Activated CD4-positive, CD25-positive, alpha-beta regulatory T cell treated with anti-CD3 and anti-CD28 coated beads, Interleukin-2, amount 50 U/mL, for 16 hours (primary cell): ENCODE measurements around the gene MICALL1.

Experiments used
- DNase-seq: peaks from one replicate; pipeline ENCODE4 v3.0.0-alpha.2; 2020; ENCODE audit warnings: low read depth, low spot score

The MICALL1 gene, protein sequence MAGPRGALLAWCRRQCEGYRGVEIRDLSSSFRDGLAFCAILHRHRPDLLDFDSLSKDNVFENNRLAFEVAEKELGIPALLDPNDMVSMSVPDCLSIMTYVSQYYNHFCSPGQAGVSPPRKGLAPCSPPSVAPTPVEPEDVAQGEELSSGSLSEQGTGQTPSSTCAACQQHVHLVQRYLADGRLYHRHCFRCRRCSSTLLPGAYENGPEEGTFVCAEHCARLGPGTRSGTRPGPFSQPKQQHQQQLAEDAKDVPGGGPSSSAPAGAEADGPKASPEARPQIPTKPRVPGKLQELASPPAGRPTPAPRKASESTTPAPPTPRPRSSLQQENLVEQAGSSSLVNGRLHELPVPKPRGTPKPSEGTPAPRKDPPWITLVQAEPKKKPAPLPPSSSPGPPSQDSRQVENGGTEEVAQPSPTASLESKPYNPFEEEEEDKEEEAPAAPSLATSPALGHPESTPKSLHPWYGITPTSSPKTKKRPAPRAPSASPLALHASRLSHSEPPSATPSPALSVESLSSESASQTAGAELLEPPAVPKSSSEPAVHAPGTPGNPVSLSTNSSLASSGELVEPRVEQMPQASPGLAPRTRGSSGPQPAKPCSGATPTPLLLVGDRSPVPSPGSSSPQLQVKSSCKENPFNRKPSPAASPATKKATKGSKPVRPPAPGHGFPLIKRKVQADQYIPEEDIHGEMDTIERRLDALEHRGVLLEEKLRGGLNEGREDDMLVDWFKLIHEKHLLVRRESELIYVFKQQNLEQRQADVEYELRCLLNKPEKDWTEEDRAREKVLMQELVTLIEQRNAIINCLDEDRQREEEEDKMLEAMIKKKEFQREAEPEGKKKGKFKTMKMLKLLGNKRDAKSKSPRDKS

DNA sequence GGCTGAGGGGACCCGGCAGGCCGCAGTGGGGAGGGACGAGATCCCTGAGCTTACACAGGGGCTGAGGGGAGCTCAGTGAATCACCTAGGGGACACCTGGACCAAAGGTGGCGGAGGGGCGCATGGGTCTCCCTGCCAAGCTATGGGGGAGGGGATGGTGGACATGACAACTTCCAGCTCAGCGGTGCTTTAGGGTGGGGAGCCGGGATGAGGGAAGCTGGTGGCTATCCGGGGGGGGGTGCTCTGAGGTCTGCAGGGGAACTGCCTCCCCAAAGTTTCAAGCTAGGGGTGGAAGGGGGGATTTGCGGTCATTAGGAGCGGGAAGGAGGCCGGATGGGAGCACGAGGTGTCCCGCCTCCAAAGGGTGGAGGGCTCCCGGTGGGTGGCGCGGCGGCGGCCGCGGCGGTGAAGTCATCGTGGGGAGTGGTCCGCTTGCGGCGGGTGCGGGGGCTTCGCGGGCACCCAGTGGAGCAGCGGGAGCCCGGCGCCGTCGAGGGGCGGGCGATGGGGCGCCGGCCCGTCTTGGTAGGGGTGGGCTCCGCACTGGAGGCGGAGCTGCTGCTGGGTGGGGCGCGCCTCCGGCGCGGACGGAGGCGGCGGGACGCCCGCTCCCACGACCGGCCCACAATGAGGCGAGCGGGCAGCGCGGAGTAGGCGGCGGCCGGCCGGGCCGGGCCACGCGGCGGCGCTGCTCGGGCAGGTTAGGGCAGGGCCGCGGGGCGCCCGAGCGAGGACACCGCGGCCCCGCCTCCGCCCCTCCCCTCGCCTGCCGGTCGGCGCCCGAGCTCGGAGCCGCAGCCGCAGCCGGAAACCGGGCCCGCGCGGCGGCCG lies at the start of gene MICALL1:
TSS of gene MICALL1 (plus strand) at position 764 of the 830 bp plus-strand sequence. CDS start 126 bp downstream, outside the sequence.
- DNase-seq = peak; percentile 18

DNA sequence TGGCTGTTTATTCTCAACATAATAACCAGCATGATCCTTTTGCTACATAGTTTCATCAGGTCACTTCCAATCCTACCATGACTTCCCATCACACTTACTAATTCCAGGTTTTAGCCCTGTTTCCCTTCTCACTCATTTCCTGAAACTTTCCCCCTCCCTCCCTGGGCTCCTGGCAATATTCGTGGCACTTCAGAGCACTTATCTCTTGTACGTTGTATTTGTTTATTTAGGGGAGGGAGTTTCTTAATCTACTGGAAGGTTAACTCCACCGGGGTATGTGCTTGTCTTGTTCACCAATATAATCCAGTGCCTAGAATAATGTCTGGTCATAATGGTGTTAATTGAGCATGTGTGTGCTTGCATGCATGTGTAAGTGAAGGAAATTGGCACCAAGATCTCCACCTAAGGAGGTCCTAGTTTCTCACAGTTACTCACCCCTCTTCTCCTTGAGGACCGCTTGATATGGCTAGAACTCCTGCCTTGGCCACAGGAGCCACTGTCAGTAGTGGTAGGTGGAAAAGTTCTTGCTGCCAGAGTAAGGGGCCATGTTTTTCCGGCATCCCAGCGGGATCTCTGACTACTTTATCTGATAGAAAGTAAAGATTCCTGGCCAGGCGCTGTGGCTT lies 45.2 kb upstream of the MICALL1 start:
- DNase-seq = no peak

DNA sequence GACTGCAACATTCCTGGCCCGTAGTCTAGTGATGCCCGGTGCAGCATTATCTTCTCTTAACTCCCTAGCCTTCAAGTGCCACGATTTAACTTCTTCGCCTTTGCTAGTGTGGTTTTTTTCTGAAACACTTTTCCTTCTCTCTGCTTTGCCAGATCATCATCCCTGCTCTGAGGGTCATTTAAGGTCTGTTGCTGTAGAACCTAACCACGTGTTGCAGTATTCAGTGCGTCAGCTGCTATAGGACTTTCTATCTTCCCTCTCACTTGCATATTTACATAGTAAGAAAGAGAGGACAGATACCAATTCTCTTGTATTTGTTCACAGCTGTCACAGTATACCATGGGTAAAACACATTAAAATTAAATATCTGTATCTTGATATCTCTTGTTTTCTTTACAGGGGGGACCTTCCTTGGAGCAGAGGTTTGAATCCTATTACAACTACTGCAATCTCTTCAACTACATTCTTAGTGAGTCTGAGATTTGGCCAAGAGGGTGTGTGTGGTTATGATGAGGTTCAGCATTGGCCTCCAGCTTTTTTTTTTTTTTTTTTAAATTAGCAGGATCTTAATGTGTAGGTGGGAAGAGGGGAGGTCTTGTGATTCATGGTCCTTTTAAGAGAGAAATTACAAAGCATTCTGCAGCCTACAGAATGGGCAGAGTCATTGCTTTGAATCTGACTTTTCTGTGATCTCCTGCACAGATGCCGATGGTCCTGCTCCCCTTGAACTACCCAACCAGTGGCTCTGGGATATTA lies 43.3 kb upstream of the MICALL1 start:
- DNase-seq = no peak

DNA sequence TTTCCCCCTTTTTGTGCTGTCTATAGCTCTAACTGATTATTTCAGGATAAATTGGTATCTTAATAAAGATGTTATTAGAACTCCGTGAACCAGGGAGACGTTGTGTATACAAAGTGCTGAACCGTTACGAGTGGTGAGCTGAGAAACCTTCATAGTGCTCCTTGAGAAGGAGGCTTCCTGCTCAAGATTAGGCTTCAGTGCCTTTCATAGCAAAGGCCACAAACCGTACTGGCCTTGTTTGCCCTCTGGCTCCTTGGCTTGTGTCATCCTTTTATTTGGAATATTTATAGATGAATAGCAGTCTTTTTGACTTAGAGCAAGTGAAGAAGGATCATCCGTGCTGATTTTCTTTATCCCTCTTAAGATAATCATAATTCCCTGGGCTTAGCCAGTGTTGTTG lies 40.6 kb upstream of the MICALL1 start:
- no peak for DNase-seq

DNA sequence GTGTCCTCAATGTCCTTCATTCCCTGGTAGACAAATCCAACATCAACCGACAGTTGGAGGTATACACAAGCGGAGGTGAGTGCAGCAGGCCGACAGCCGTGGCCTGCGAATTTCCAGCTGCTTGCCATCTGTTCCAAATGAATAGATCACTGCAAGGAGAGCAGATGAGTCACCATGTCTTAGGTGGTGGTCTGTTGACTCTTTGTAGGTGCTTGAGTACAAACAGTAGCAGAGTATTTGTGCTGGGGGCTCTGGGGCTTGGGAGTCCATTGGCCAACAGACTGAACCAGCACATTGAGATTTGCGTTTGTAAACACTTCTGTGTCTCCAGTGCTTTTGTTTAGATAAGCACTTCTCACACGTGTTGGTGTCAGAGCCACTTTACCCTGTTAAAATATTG lies 35.8 kb upstream of the MICALL1 start:
- no peak for DNase-seq

DNA sequence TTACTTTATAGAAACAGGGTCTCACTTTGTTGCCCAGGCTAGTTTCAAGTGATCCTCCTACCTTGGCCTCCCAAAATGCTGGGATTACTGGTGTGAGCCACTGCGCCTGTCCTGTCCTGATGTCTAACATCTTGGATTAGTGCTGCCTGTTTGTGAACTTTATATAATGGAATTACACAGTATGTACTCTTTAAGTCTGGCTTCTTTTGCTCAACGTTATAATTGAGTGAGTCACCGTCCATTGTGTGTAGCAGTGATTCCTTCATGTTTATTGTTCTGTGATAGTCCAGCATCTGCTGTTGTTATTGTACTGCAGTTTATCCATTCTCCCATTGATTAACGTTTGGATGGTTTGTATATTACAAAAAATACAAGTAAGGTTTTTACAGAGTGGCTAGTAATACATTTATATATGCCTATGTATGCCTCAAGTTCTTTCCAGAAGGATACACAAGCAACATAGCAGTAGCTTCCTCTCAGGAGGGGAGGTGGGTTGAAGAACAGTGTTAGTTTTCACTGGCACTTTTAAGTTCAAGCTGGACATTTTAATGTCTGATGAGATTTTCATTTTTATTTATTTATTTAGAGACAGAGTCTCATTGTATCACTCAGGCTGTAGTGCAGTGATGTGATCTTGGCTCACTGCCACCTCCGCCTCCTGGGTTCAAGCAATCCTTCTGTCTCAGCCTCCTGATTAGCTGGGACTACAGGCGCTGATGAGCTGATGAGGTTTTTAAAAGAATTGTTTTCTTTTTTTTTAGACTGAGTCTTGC lies 25.2 kb upstream of the MICALL1 start:
- no peak for DNase-seq

DNA sequence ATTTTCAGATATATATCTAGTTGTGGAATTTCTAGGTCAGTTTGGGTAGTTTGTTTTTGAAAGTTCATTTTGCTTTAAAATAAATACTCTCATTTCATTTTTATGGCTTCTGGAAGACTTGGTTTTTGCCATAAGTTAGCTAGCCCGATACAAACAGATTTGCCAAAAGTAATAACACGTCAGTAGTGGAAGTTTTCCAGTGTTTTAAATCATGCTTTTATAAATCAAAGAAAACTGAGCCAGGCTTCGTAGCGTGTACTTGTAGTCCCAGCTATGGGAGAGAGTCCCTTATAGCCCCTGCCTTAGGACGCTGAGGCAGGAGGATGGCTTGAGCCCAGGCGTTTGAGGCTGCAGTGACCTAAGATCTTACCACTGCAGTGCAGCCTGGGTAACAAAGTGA lies 21.7 kb upstream of the MICALL1 start:
- no peak for DNase-seq

DNA sequence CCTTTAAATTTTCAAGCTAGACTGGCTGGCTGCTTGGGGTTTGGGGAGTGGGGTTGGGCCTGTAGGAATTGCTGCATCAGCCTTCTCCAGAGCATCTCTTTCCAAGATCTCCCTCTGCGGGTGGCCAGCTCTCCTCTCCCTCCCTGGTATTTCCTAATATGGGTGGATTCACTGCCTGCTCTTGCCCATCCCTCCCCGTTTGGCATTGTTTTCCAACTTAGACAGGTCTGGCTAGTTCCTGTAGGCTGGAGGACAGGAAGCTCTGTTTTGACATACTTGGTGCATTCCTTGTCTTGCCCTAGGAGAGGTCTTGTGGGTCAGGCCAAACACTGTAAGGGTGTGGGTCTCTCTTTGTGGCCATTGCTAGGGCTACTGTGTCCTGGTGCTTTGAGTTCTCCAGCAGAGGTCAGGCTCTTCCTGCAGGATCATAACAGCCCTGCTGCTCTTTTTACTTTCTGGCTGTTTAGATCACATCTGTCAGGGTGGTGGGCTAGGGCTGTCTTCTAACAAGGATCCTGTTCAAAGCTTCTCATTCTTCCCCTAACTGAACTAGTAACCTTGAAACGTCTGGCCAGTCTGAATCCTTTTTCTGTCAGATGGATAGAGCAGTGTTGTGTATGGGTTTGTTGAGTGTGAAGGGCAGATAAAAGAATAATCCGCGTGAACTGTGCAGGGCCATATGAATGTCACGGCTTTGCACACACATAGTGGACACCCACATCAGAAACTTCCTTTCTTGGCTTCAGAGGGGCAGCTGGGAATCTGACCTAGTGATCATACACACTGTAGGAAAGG lies 18.3 kb upstream of the MICALL1 start:
- no peak for DNase-seq

DNA sequence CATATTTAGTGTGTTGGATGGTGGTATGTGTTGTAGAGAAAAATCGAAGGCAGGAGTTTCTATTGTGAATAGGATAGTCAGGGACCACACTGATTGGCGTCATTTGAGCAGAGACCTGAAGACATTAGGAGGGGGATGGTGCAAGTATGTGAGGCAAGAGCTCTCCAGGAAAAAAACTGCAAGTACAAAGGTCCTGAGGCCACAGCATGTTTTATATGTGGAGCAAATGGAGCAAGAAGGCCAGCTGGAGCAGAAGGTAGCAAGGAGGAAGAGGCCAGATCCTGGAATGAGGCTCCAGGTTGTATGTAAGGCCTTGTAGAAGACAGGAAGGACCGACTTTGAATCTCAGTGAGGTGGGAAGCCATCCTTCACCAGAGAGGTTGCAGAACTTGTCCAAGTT lies 14.2 kb upstream of the MICALL1 start:
- no peak for DNase-seq

DNA sequence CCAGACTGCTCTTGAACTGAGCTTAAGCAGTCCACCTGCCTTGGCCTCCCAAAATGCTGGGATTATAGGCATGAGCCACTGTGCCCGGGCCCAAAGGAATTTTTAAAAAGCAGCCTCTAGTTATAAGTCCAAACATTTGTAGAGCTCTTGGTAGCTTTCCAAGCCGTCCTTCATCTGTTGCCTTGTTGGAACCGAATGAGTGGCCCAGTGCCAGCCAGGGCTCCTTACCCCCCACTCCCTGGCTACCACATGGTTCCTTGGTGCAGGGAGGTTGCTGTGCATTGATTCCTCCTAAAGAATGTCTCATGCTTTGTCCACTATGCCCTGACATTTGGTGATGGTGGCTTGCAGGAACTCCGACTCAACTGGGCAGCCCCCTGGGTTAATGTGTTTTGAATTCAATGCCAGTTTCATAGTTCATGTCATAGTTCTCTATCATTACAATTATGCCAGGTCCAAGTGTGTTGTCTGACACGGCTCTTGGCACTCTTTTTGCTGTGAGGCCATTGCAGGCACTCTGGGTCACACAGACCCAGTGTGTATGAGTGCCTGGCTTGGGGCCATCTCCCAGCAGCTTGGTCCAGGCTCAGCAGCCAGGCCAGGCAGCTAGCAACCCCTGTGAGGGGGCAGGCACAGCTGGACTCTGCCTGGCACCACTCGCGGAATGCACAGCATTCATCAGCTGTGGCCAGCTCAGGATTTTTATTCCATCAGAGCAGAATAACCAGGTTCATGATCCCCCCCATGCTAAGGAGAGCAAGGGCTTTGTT lies 13.3 kb upstream of the MICALL1 start:
- no peak for DNase-seq

DNA sequence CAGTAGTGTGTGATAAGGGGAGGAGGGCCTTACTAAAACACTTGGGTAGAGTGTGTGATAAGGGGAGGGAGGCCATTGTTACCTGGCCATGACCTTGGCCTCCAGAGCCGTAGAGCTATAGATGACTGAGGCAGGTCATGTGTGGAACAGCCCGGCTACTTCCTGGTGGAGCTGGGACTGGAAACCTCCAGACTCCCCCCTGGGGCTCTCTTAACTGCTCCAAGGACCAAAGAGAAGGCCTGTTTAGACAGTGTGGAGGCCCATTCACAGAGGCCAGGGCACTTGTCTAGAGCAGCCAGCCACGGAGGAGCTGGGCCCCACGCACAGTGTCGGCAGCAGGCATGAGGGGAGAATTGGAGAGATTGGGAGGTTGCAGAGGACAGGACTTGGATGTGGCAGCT lies 12.5 kb upstream of the MICALL1 start:
- DNase-seq = no peak

DNA sequence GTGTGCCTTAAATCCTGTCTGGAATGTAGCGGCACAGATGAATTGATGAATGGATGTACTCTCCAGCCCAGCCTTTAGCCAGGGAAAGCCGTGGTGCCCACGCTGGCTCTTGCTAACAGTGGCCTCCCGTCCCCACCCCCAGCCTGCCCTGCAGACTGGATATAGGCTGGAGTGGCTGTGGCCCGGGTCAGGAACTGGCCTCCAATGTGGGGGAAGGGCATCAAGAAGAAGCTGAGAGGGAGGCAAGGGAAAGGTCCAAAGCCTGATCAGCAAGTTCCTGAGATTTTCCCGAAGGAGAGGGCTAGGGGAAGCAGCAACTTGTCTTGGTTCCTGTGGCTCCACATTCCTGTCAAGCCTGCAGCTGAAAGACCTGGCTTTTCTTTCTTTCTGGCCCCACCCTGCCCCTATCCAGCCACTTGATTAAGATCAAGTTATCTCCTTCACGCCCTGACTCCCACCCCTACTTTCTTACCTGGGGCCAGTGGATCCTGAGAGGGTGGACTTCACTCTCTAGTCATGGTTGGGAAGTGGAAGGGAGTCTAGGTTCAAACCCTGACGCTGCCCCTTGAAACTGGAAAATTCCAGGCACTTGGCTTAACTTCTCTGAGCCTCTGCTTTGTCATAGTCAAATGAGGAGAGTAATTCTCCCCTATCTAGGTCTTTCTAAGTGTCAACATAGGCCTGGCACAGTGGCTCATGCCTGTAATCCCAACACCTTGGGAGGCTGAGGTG lies 11.0 kb upstream of the MICALL1 start:
- no peak for DNase-seq

DNA sequence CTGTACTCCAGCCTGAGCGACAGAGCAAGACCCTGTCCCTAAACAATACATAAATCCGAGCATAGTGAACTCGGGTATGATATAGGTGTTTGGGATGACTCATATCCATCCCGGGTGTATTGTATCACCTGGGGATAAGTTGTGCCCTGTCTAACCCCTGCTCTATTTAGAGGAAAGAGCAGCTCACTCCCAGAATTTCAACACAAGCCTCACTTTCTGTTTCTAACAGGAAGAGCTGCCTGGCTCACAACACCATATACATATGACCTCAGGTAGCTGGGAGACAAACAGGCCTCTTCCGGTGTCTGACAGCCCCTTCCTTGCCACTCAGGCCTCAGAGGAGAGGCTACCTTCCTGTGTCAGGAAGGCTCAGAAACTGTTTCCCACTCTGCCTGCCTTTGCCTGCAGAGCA lies 9.9 kb upstream of the MICALL1 start:
- no peak for DNase-seq

DNA sequence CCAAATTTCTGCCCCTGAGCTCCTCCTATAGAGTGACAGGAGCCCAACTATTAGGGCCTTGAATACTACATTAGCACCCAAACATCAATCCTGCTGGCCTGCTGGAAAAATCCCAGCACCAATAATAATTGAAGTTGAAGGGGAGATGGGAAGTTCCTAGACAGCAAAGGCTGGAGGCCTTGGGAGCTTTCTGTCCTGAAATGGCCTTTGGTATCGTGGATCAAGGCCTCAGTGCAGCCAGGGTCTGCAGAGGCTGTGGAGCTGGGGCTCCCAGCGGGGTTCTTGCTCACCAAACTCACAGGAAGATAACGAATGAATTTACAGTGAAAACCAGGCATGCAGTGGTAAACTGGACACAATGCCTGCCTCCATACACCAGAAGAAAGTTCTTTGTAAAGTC lies 9.2 kb upstream of the MICALL1 start:
- no peak for DNase-seq

DNA sequence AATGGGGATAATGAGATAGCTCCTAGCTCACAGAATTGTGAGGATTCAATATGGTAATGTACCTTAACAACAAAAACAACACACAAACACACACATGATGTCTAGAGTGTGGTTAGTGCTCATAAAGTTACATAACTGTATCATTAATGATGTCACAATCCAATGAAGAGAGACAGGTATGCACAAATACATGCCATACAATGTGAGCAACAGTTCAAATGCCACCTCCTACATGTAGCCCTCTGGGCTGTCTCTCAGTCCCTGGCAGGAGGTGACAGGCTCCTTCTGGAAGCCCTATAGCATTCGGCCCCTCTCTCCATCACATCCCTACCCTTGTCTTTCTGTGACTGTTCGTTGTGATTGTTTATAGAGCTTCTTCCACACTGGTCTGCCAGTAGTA lies 8.3 kb upstream of the MICALL1 start:
- DNase-seq = no peak

DNA sequence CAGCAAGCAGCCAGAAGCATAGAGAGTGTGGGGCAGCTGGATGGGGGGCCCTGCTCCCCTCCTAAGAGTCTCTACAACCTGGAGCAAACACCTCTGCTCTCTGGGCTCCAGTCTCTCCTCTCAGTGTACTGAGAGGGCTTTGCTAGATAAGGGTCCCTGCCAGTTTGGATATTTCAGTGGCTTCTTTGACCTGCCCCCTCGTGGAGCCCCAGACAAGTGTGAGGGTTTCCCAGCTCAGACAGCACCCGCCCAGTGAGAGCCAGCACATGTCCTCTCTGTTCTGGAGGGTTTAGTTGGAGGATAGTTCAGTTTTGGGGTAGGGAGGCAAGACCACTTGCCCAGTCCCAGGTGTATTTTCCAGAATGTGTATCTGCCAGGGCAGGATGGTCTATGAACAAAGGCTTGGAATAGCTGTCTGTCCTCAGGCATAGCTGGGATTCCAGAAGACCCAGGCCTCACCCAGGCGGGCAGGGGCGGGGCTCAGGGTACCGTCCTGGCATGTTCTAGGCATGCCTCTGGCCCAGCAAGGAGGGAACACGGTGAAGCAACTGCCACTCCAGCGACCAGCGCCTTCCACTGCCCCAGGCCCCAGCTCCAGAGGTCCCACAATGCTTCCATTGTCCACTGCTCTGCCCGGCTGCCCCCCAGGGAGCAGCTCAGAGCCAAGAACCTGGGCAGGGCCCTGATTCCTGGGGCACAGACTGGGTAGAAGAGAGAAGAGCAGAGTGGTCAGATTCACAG lies 7.5 kb upstream of the MICALL1 start:
- DNase-seq = no peak
